DMS114 treated with DMSO at 0.1 percent for 48 hours (cell line): ENCODE results near the gene RHEBL1.
"Not testable (repeated sequence)": the region's sequence is repeated elsewhere in the genome, so short reads cannot be mapped to it uniquely, and the experiment has no call there.

ENCODE experiments used
- DNase-seq: peaks from one replicate; lab custom pipeline; 2025; ENCODE audit not compliant: unreplicated experiment; lab: John Stamatoyannopoulos, UW

The RHEBL1 gene

GRCh38 chr12:49089821-49090773 is 20.3 kb upstream of the RHEBL1 start:
- DNase-seq: peak; percentile 52

- DNase-seq: no peak
Observed at GRCh38 chr12:49088932-49089330, 19.2 kb upstream of the RHEBL1 start.

GRCh38 chr12:49088150-49088931 is 18.6 kb upstream of the RHEBL1 start:
- DNase-seq: peak; percentile 92

GRCh38 chr12:49086116-49086515 is 16.3 kb upstream of the RHEBL1 start:
- DNase-seq: no peak

GRCh38 chr12:49084438-49084837 is 14.7 kb upstream of the RHEBL1 start:
- DNase-seq: no peak

GRCh38 chr12:49079793-49080192 is 10.0 kb upstream of the RHEBL1 start:
- no peak for DNase-seq

GRCh38 chr12:49070971-49071370 is 1.2 kb upstream of the RHEBL1 start:
- DNase-seq: no peak

GRCh38 chr12:49068879-49069506 is 786 bp downstream of the RHEBL1 start:
- no peak for DNase-seq

GRCh38 chr12:49066120-49066519 is 3.7 kb downstream of the RHEBL1 start:
- DNase-seq: no peak

GRCh38 chr12:49064767-49065152 is 5.0 kb downstream of the RHEBL1 start:
- DNase-seq: no peak

GRCh38 chr12:49061916-49062315 is 7.9 kb downstream of the RHEBL1 start:
- not testable (repeated sequence) for DNase-seq

GRCh38 chr12:49061157-49061650 is 8.6 kb downstream of the RHEBL1 start:
- no peak for DNase-seq

GRCh38 chr12:49060237-49061156 is 9.3 kb downstream of the RHEBL1 start, which contains the start of gene KMT2D:
Gene KMT2D (minus strand): TSS chr12:49060794. CDS start chr12:49055324, 5,470 bp downstream.
- DNase-seq: peak; percentile 90

- DNase-seq: no peak
Observed at GRCh38 chr12:49059299-49060171, 10.2 kb downstream of the RHEBL1 start.

- DNase-seq: no peak
Observed at GRCh38 chr12:49059045-49059298, 10.8 kb downstream of the RHEBL1 start.

GRCh38 chr12:49058366-49059044 is 11.3 kb downstream of the RHEBL1 start:
- DNase-seq: no peak

- no peak for DNase-seq
Observed at GRCh38 chr12:49057888-49058287, 11.9 kb downstream of the RHEBL1 start.

- DNase-seq: peak; percentile 51
Observed at GRCh38 chr12:49055978-49056754, 13.6 kb downstream of the RHEBL1 start.
